Hepatocyte (in vitro differentiated cells): ENCODE results near the gene PACS1.

Experiments
- EZH2 ChIP-seq: fragments of 200-600 bp; sonication (generic); IDR thresholded peaks from 2 replicates; pipeline ENCODE4 v1.6.1; 2016; ENCODE audit warnings: antibody characterized with exemption, mild to moderate bottlenecking, borderline replicate concordance
- EZH2phosphoT487 ChIP-seq: fragments of 200-600 bp; sonication (generic); IDR thresholded peaks from one replicate; pipeline ENCODE4 v1.6.1; 2018; ENCODE audit warnings: antibody characterized with exemption, mild to moderate bottlenecking, low read depth, moderate library complexity; ENCODE audit not compliant: unreplicated experiment, severe bottlenecking
- TF ChIP-seq, protein P1 (sequence below): fragments of 200-600 bp; sonication (generic); IDR thresholded peaks from 2 replicates; pipeline ENCODE4 v1.5.1; 2016; ENCODE audit warnings: antibody characterized with exemption, mild to moderate bottlenecking; ENCODE audit not compliant: poor library complexity

DNA sequence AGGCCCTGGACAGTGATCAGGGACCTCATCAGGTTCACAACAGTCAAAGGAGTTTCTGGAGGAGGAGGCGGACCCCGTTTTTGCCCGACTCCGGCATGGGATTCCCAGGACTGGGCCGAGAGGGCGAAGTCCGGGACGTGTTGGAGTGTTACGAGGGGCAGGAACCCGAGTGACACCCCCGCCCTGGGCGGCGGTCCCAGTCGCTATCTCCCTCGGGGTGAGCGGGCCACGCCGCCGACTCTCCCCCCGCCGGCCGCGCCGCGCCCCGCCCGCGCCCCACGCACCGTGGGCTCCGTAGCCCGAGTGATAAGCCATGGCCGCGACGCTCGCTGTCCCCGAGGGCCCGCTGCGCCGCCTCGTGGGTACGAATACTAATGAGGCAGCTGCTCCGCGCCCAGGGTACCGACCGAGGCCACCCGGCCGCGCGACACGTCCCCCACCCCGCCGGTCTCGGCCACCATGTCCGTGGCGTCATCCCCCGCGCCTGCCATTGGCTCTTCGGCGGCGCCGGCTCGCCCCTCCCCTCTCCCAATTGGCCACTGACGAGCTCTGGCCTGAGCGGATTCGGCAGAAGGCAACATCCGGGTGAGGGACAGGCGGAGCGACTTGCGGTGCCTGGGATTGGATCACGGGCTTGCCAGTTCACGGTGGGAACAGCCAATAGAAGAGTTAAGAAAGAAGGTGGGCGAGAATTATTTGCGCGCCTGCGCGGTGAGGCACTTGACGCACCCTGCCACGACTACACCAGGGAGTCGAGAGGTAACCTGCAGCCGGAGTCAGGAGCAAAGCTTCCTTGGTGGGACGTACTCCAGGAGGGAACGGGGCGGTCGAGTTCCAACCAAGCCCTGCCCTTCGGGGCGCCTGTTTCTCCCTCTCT is 218.8 kb downstream of the PACS1 start, which contains the start of gene YIF1A:
- TF ChIP-seq, protein P1, sequence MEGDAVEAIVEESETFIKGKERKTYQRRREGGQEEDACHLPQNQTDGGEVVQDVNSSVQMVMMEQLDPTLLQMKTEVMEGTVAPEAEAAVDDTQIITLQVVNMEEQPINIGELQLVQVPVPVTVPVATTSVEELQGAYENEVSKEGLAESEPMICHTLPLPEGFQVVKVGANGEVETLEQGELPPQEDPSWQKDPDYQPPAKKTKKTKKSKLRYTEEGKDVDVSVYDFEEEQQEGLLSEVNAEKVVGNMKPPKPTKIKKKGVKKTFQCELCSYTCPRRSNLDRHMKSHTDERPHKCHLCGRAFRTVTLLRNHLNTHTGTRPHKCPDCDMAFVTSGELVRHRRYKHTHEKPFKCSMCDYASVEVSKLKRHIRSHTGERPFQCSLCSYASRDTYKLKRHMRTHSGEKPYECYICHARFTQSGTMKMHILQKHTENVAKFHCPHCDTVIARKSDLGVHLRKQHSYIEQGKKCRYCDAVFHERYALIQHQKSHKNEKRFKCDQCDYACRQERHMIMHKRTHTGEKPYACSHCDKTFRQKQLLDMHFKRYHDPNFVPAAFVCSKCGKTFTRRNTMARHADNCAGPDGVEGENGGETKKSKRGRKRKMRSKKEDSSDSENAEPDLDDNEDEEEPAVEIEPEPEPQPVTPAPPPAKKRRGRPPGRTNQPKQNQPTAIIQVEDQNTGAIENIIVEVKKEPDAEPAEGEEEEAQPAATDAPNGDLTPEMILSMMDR: no peak
- TF ChIP-seq EZH2phosphoT487 (no peak), EZH2 (no peak)
